Heart left ventricle (tissue), 16 donors: ENCODE data around the gene ADGRF3. TPM values are rescaled to one million over a fixed set of nuclear protein-coding genes. Genes with fewer than 3 reads are reported as not detected.
"Not testable (repeated sequence)": the region's sequence is repeated elsewhere in the genome, so short reads cannot be mapped to it uniquely, and the experiment has no call there.

Experiments used
- ATAC-seq, 4 donors: fragments of 200-7000 bp; cut with Tn5 transposase; one replicate each; pipeline ENCODE4 v1.9.1; 2020 to 2022; ENCODE audit warnings: moderate library complexity in 4 of 4, mild to moderate bottlenecking in 3 of 4, moderate number of reproducible peaks in 1 of 4
- DNase-seq, 5 donors: peaks; one replicate each; pipeline ENCODE4 v3.0.0-alpha.2; 2020
- H3K27ac ChIP-seq, 12 donors: fragments of 200-600 bp; sonication (generic) in 4 of 12; one replicate each; pipeline versions ENCODE4 v1.5.0 to v1.8.0; 2016 to 2022; ENCODE audit warnings: mild to moderate bottlenecking in 2 of 12
- H3K27me3 ChIP-seq, 9 donors: fragments of 200-600 bp; sonication (generic) in 2 of 9; one replicate each; pipeline versions ENCODE4 v1.5.1 to v1.8.0; 2016 to 2022; ENCODE audit warnings: mild to moderate bottlenecking in 3 of 9
- H3K36me3 ChIP-seq, 9 donors: fragments of 200-600 bp; sonication (generic) in 2 of 9; one replicate each; pipeline versions ENCODE4 v1.5.0 to v1.8.0; 2018 to 2022; ENCODE audit warnings: mild to moderate bottlenecking in 2 of 9
- H3K4me1 ChIP-seq, 12 donors: fragments of 200-600 bp; sonication (generic) in 4 of 12; one replicate each; pipeline versions ENCODE4 v1.5.0 to v1.8.0; 2016 to 2022; ENCODE audit warnings: mild to moderate bottlenecking in 3 of 12
- H3K4me3 ChIP-seq, 12 donors: fragments of 200-600 bp; sonication (generic) in 4 of 12; one replicate each; pipeline versions ENCODE4 v1.5.0 to v1.8.0; 2017 to 2022; ENCODE audit warnings: mild to moderate bottlenecking in 9 of 12, moderate library complexity in 4 of 12
- H3K9me3 ChIP-seq, 12 donors: fragments of 200-600 bp; sonication (generic) in 4 of 12; one replicate each; pipeline versions ENCODE4 v1.5.0 to v1.8.0; 2016 to 2022; ENCODE audit warnings: mild to moderate bottlenecking in 1 of 12
- POLR2A ChIP-seq, 2 donors: fragments of 450-650 bp; IDR thresholded peaks; one replicate each; pipeline ENCODE4 v1.6.1; 2017; ENCODE audit warnings: antibody characterized with exemption in 2 of 2, mild to moderate bottlenecking in 2 of 2, moderate library complexity in 2 of 2
- WGBS, 4 donors: extraction: QIAGEN DNeasy Blood & Tissue Kit in 2 of 4; methylation state at CpG; one replicate each; pipeline versions ENCODE4 v1.1.5 to v1.1.7; 2013 to 2018; 5-methylcytosine and 5-hydroxymethylcytosine counted together
- intact Hi-C, 10 donors: fragments of 100-400 bp; cut with DNase I; formaldehyde crosslinking; loops; one replicate each; pipeline versions ENCODE4 v1.11.1 to v1.14.2; 2022
- polyA plus RNA-seq, 2 donors: library from polyadenylated mRNA; stranded (reverse); fragments of 200-250 nt; gene quantifications; one replicate each; pipeline ENCODE4 v1.2.3, GENCODE V29; 2013
- total RNA-seq, 9 donors: library from RNA; depleted of rRNA in 2 of 9; stranded (reverse); fragments of >200 nt in 2 of 9; fragmentation: NEBNext Ultra II Directional in 3 of 9; extraction: Animal tissue kit (Norgen Biotek cat#: 25700) in 3 of 9; gene quantifications; one replicate each; pipeline versions ENCODE4 v1.1.0 to v1.2.4, GENCODE V29; 2016 to 2023
- TF ChIP-seq, protein P1 (sequence below), 12 donors: fragments of 200-600 bp; sonication (generic) in 4 of 12; IDR thresholded peaks; one replicate each; pipeline versions ENCODE4 v1.5.0 to v1.8.0; 2018 to 2022; ENCODE audit warnings: antibody characterized with exemption in 12 of 12, mild to moderate bottlenecking in 5 of 12
- donor health status: ischemic (EF 13 %, LVEDD 7.1; RV severe dilation, severe dysfunction).
- donor health status: healthy with polysubstance abuse.
- donor health status: DM: no; HTN: yes; CAD: no.
- donor health status: DM: no; HTN: no; CAD: no.
- donor health status: ischemic (EF 25% LVEDD 6.9; RV normal size, moderate dysfunction).
- donor health status: ischemic (EF 25% LVEDD 5.7; RV mildly dilated, moderate dysfunction).
- donor health status: healthy.
- donor health status: DM: yes; HTN: yes; CAD: no.
- donor health status: ischemic (EF 35%, LVEDD 5.7; RV mildly dilated, moderate dysfunction).
- donor health status: nonischemic (EF 11% LVEDD 7.7; RV severe dilation, severe dysfunction).
- donor health status: DM: yes; HTN: yes; CAD: no.
- donor health status: PGD.
- donor health status: ischemic (EF 29% LVEDD 5.4; RV normal size, mild dysfunction).
- donor health status: nonischemic (EF 23%, LVEDD 6.1; RV moderate dilation, normal function).

ADGRF3 gene
- total and polyA plus RNA-seq, 11 donors: 0.08 to 0.69 (median 0.13) TPM; not detected in 8

DNA sequence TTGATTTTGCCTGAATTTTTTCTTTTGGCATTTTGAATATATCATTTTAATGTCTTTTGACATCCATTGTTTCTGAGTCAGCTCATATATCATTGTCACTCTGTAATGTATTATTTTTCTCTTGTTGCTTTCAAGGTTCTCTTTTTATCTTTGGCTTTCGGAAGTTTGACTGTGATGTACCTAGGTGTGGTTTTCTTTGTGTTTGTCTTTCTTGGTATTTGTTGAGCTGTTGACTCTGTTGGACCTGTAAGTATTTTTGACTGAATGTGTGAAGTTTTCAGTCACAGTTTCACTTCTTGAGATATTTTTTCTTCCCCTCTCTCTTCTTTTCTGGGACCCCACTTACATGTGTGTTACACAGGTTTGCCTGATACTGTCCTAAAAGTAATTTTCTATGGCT, 30.2 kb upstream of the ADGRF3 start:
- no peak for TF ChIP-seq POLR2A (IDR thresholded peaks at IDR 0.05)
- TF ChIP-seq, protein P1, sequence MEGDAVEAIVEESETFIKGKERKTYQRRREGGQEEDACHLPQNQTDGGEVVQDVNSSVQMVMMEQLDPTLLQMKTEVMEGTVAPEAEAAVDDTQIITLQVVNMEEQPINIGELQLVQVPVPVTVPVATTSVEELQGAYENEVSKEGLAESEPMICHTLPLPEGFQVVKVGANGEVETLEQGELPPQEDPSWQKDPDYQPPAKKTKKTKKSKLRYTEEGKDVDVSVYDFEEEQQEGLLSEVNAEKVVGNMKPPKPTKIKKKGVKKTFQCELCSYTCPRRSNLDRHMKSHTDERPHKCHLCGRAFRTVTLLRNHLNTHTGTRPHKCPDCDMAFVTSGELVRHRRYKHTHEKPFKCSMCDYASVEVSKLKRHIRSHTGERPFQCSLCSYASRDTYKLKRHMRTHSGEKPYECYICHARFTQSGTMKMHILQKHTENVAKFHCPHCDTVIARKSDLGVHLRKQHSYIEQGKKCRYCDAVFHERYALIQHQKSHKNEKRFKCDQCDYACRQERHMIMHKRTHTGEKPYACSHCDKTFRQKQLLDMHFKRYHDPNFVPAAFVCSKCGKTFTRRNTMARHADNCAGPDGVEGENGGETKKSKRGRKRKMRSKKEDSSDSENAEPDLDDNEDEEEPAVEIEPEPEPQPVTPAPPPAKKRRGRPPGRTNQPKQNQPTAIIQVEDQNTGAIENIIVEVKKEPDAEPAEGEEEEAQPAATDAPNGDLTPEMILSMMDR (IDR thresholded peaks at IDR 0.05): no peak
- intact Hi-C loops: no loop called here
- Histone ChIP-seq H3K27ac (no peak overlapping the region), H3K27me3 (no peaks in the 10 kb centered on the region), H3K9me3 (no peaks in the 10 kb centered on the region), H3K4me1 (no peaks in the 10 kb centered on the region), H3K4me3 (no peak overlapping the region), H3K36me3 (peaks cover 0 to 91% (median 48%) of the 10 kb centered on the region in 9 donors)
- WGBS, 4 donors: 93 to 100% (median 94%) methylated on average over 1 of the region's 1 CpG
- DNase-seq (no peak), ATAC-seq (no peak)

DNA sequence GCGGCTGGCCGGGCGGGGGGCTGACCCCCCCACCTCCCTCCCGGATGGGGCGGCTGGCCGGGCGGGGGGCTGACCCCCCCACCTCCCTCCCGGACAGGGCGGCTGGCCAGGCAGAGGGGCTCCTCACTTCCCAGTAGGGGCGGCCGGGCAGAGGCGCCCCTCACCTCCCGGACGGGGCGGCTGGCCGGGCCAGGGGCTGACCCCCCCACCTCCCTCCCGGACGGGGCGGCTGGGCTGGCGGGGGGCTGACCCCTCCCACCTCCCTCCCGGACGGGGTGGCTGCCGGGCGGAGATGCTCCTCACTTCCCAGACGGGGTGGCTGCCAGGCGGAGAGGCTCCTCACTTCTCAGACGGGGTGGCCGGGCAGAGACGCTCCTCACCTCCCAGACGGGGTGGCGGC, 24.3 kb upstream of the ADGRF3 start:
- H3K27me3 ChIP-seq, intact Hi-C loops, ATAC-seq, H3K27ac ChIP-seq, H3K9me3 ChIP-seq, DNase-seq, H3K4me3 ChIP-seq, H3K4me1 ChIP-seq: not testable (repeated sequence)
- peaks cover 0 to 70% (median 48%) of the 10 kb centered on the region in 9 donors for H3K36me3 ChIP-seq
- 85 to 94% methylated on average over 12 to 16 of the region's 31 CpGs; no CpG with 5 or more reads in 2 of the 4 donors for WGBS, 4 donors

DNA sequence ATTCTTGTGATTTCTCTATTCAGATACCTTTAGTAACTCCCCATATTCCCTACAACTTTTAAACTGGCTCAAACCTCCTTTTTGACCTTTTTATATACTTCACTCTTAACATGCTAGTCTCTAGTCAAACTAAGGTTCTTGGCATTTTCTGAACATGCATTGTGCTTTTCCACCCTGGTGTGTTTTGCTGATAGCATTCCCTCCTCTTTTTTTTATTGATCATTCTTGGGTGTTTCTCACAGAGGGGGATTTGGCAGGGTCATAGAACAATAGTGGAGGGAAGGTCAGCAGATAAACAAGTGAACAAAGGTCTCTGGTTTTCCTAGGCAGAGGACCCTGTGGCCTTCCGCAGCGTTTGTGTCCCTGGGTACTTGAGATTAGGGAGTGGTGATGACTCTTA, 23.1 kb upstream of the ADGRF3 start:
- H3K4me3 ChIP-seq, DNase-seq, intact Hi-C loops, H3K9me3 ChIP-seq, H3K4me1 ChIP-seq, H3K27me3 ChIP-seq, H3K27ac ChIP-seq, ATAC-seq: not testable (repeated sequence)
- WGBS, 4 donors: 30 to 80% (median 35%) methylated on average over 2 of the region's 2 CpGs
- peaks cover 0 to 65% (median 43%) of the 10 kb centered on the region in 9 donors for H3K36me3 ChIP-seq

DNA sequence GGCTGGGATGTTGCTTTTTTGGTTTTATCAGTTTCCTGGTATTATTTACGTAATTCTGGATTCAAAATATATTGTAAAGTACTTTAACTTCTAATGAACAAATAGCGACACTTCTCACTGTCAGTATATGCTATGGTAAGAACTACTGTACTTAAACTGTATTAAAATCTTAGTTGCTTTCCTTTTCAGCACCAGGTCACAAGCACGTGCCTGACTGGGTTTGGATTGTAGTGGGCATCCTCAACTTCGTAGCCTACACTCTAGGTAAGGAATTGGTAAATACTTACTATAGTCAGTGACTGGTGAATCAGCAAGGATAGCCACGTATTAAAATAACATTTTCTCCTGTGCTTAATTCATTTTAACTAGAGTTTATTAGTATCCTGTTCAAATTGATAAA, 20.4 kb upstream of the ADGRF3 start:
- ATAC-seq (no peak), DNase-seq (no peak)
- Histone ChIP-seq H3K4me3 (no peak overlapping the region), H3K27ac (no peak overlapping the region), H3K27me3 (no peaks in the 10 kb centered on the region), H3K36me3 (peaks cover 0 to 50% (median 24%) of the 10 kb centered on the region in 9 donors), H3K4me1 (peaks cover 0 to 7% (median 0%) of the 10 kb centered on the region in 12 donors), H3K9me3 (no peaks in the 10 kb centered on the region)
- no peak for TF ChIP-seq POLR2A (IDR thresholded peaks at IDR 0.05)
- TF ChIP-seq, protein P1 (IDR thresholded peaks at IDR 0.05): no peak
- intact Hi-C loops: no loop called here
- WGBS, 4 donors: 92 to 96% (median 93%) methylated on average over 5 of the region's 5 CpGs

DNA sequence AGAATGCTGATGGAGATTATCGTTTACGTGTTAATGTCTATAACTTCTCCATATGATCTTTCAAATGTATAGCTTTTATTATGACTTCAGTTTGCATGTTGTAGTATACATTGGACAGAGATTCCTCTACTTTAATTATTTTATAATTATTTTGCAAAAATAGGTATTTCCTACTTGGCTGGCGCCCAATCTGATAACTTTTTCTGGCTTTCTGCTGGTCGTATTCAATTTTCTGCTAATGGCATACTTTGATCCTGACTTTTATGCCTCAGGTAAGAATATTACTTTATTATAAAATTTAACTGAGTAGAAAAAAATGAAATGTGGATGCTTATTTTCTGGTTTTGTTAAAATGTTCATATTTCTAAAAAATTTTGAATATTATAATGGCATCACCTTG, 18.1 kb upstream of the ADGRF3 start:
- H3K27me3 ChIP-seq: no peaks in the 10 kb centered on the region
- DNase-seq (no peak), ATAC-seq (no peak)
- H3K27ac ChIP-seq: no peak overlapping the region
- WGBS, 4 donors: 88 to 91% (median 90%) methylated on average over 4 of the region's 4 CpGs
- H3K4me1 ChIP-seq: peaks cover 0 to 7% (median 0%) of the 10 kb centered on the region in 12 donors
- TF ChIP-seq POLR2A (IDR thresholded peaks at IDR 0.05): no peak
- TF ChIP-seq, protein P1 (IDR thresholded peaks at IDR 0.05): no peak
- H3K36me3 ChIP-seq: peaks cover 0 to 50% (median 24%) of the 10 kb centered on the region in 9 donors
- H3K4me3 ChIP-seq: no peak overlapping the region
- intact Hi-C loops: no loop called here
- no peaks in the 10 kb centered on the region for H3K9me3 ChIP-seq
